HCT116 (cell line): Measurements from ENCODE around the gene ABCB10.

Experiments
- CBX3 ChIP-seq: IDR thresholded peaks from 2 replicates; pipeline ENCODE4 v1.6.1; 2012; ENCODE audit warnings: low read depth
- CTCF ChIP-seq, 3 experiments: fragments of 200-600 bp in 1 of 3; sonication (generic) in 1 of 3; IDR thresholded peaks in 2 of 3; conservative IDR thresholded peaks in 1 of 3; 2 replicates each; pipeline ENCODE4 v1.5.1; 2012 to 2017; ENCODE audit warnings: low read depth in 2 of 3, low read length in 2 of 3, antibody characterized with exemption in 1 of 3, borderline replicate concordance in 1 of 3, control low read depth in 1 of 3, mild to moderate bottlenecking in 1 of 3, mixed read lengths in 1 of 3, mixed run types in 1 of 3, moderate library complexity in 1 of 3; ENCODE audit not compliant: insufficient read depth in 1 of 3
- EGR1 ChIP-seq: IDR thresholded peaks from 2 replicates; pipeline ENCODE4 v1.6.1; 2012; ENCODE audit warnings: low read depth
- ELF1 ChIP-seq: IDR thresholded peaks from 2 replicates; pipeline ENCODE4 v1.6.1; 2012; ENCODE audit warnings: low read depth, borderline replicate concordance
- EZH2 ChIP-seq: fragments of 200-600 bp; sonication (generic); IDR thresholded peaks from 2 replicates; pipeline ENCODE4 v1.6.1; 2017; ENCODE audit warnings: antibody characterized with exemption, mixed run types
- EZH2phosphoT487 ChIP-seq: fragments of 200-600 bp; IDR thresholded peaks from 2 replicates; pipeline ENCODE4 v1.6.1; 2018; ENCODE audit warnings: antibody characterized with exemption, borderline replicate concordance
- POLR2A ChIP-seq: IDR thresholded peaks from 2 replicates; pipeline ENCODE4 v1.7.0; 2011; ENCODE audit warnings: borderline replicate concordance; ENCODE audit not compliant: insufficient read depth, insufficient read length; ENCODE audit errors: extremely low read depth
- POLR2AphosphoS5 ChIP-seq: IDR thresholded peaks from 2 replicates; pipeline ENCODE4 v1.6.1; 2011; ENCODE audit warnings: mild to moderate bottlenecking, low read depth, low read length, moderate library complexity
- ZBTB33 ChIP-seq: IDR thresholded peaks from 2 replicates; pipeline ENCODE4 v1.6.1; 2011; ENCODE audit warnings: mild to moderate bottlenecking, low read length, moderate library complexity; ENCODE audit not compliant: insufficient replicate concordance; ENCODE audit errors: extremely low read depth
- ZNF274 ChIP-seq: fragments of 200-500 bp; sonication (Bioruptor generic); IDR thresholded peaks from 2 replicates; pipeline ENCODE4 v1.6.1; 2014; ENCODE audit warnings: mild to moderate bottlenecking, low read depth, low read length, inconsistent platforms
- TF ChIP-seq, protein P1 (sequence below): IDR thresholded peaks from 2 replicates; pipeline ENCODE4 v1.6.1; 2012
- TF ChIP-seq, protein P2 (sequence below): IDR thresholded peaks from 2 replicates; pipeline ENCODE4 v1.6.1; 2012; ENCODE audit warnings: low read depth

DNA sequence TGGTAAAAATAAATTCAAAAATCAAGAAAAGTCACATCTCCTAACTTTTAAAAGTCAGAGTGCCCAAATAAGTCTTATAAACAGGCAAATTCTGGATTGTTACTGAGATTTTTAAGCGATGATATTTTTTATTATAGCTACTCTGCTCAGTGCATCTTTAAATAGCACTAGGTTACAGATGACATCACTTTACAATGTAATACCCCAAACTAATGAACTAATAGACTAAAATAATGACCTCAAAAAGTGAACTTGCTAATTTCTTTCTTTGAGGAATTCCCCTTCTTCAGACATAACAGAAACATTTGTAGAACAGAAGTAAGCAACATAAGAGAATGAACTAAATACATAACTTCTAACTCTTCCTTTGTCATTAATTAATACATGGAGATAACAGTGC lies 91.6 kb downstream of the ABCB10 start:
- TF ChIP-seq EZH2phosphoT487 (no peak), EZH2 (no peak), ZBTB33 (no peak), CTCF (IDR thresholded peaks at IDR 0.05 in 2 of 3, conservative IDR thresholded peaks at IDR 0.05 in 1 of 3; ENCODE audit: borderline replicate concordance in 1 of 3, insufficient read depth in 1 of 3, low read depth in 2 of 3, low read length in 2 of 3) (no peak), ZNF274 (no peak), EGR1 (no peak), POLR2AphosphoS5 (no peak), POLR2A (no peak), CBX3 (no peak), ELF1 (no peak)
- TF ChIP-seq, protein P1, sequence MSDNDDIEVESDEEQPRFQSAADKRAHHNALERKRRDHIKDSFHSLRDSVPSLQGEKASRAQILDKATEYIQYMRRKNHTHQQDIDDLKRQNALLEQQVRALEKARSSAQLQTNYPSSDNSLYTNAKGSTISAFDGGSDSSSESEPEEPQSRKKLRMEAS, result no peak
- TF ChIP-seq, protein P2, sequence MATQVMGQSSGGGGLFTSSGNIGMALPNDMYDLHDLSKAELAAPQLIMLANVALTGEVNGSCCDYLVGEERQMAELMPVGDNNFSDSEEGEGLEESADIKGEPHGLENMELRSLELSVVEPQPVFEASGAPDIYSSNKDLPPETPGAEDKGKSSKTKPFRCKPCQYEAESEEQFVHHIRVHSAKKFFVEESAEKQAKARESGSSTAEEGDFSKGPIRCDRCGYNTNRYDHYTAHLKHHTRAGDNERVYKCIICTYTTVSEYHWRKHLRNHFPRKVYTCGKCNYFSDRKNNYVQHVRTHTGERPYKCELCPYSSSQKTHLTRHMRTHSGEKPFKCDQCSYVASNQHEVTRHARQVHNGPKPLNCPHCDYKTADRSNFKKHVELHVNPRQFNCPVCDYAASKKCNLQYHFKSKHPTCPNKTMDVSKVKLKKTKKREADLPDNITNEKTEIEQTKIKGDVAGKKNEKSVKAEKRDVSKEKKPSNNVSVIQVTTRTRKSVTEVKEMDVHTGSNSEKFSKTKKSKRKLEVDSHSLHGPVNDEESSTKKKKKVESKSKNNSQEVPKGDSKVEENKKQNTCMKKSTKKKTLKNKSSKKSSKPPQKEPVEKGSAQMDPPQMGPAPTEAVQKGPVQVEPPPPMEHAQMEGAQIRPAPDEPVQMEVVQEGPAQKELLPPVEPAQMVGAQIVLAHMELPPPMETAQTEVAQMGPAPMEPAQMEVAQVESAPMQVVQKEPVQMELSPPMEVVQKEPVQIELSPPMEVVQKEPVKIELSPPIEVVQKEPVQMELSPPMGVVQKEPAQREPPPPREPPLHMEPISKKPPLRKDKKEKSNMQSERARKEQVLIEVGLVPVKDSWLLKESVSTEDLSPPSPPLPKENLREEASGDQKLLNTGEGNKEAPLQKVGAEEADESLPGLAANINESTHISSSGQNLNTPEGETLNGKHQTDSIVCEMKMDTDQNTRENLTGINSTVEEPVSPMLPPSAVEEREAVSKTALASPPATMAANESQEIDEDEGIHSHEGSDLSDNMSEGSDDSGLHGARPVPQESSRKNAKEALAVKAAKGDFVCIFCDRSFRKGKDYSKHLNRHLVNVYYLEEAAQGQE, result no peak
